WERI-Rb-1 (cell line): ENCODE data around the gene PLCH1.
A peak's percentile ranks its signal among the peaks of the same experiment; 100 is the strongest.

Source experiments
- DNase-seq: peaks from one replicate; pipeline ENCODE4 v3.0.0-alpha.2; 2020
- H3K27ac ChIP-seq: fragments of 250-450 bp; sonication (Bioruptor Pico); 2 replicates; pipeline ENCODE4 v1.5.1; 2020; ENCODE audit warnings: mild to moderate bottlenecking, moderate library complexity
- H3K27me3 ChIP-seq: fragments of 250-450 bp; sonication (Bioruptor Pico); 2 replicates; pipeline ENCODE4 v1.5.1; 2021; ENCODE audit warnings: mild to moderate bottlenecking, low read depth, moderate library complexity; ENCODE audit not compliant: insufficient read depth, severe bottlenecking
- H3K36me3 ChIP-seq: fragments of 250-450 bp; sonication (Bioruptor Pico); 2 replicates; pipeline ENCODE4 v1.5.1; 2020; ENCODE audit warnings: mild to moderate bottlenecking, moderate library complexity
- H3K4me3 ChIP-seq: 2 replicates; pipeline ENCODE4 v1.5.1; 2011; ENCODE audit warnings: low read depth, mild to moderate bottlenecking, control low read depth, low read length
- H3K9me3 ChIP-seq: fragments of 250-450 bp; sonication (Bioruptor Pico); 2 replicates; pipeline ENCODE4 v1.5.1; 2021; ENCODE audit warnings: mild to moderate bottlenecking, moderate library complexity; ENCODE audit not compliant: severe bottlenecking
- CTCF ChIP-seq: IDR thresholded peaks from 2 replicates; pipeline ENCODE4 v1.5.1; 2011; ENCODE audit warnings: low read depth, mild to moderate bottlenecking, control low read depth, inconsistent platforms, low read length

Gene PLCH1

GRCh38 chr3:155744626-155745324 lies at the start of gene PLCH1:
TSS of gene PLCH1 (minus strand) at chr3:155745071. CDS start at chr3:155704224, 40,847 bp downstream.
- Histone ChIP-seq H3K27ac (peak within 1 kb of the TSS; percentile 46), H3K36me3 (no peaks in the 10 kb centered on the region), H3K4me3 (peak within 1 kb of the TSS; percentile 87), H3K9me3 (no peaks in the 10 kb centered on the region), H3K27me3 (no peaks in the 10 kb centered on the region)
- peak; percentile 90 for DNase-seq
- no peak for TF ChIP-seq CTCF

- no peak for DNase-seq
- Histone ChIP-seq H3K27me3 (no peaks in the 10 kb centered on the region), H3K27ac (no peak overlapping the region), H3K36me3 (no peaks in the 10 kb centered on the region; the same call in 1 of the 2 replicates), H3K4me3 (no peak overlapping the region), H3K9me3 (no peaks in the 10 kb centered on the region)
- TF ChIP-seq CTCF: no peak
Measured at GRCh38 chr3:155792532-155792931, 47.7 kb upstream of the PLCH1 start.

GRCh38 chr3:155791190-155791589 lies 46.3 kb upstream of the PLCH1 start:
- H3K36me3 ChIP-seq: no peaks in the 10 kb centered on the region
- no peaks in the 10 kb centered on the region for H3K27me3 ChIP-seq
- H3K9me3 ChIP-seq: no peaks in the 10 kb centered on the region
- TF ChIP-seq CTCF: no peak
- DNase-seq: no peak
- H3K27ac ChIP-seq: no peak overlapping the region
- H3K4me3 ChIP-seq: no peak overlapping the region

GRCh38 chr3:155790272-155790925 lies 45.5 kb upstream of the PLCH1 start:
- H3K4me3 ChIP-seq: no peak overlapping the region
- H3K27ac ChIP-seq: no peak overlapping the region
- no peaks in the 10 kb centered on the region for H3K9me3 ChIP-seq
- no peaks in the 10 kb centered on the region for H3K36me3 ChIP-seq
- H3K27me3 ChIP-seq: no peaks in the 10 kb centered on the region
- DNase-seq: no peak
- no peak for TF ChIP-seq CTCF

- TF ChIP-seq CTCF: no peak
- no peak overlapping the region for H3K27ac ChIP-seq
- no peak overlapping the region for H3K4me3 ChIP-seq
- H3K9me3 ChIP-seq: no peaks in the 10 kb centered on the region
- H3K36me3 ChIP-seq: no peaks in the 10 kb centered on the region
- no peak for DNase-seq
- H3K27me3 ChIP-seq: no peaks in the 10 kb centered on the region
Measured at GRCh38 chr3:155785662-155786295, 40.9 kb upstream of the PLCH1 start.
